IPS-18c (cell line): ENCODE data around the gene IFNA1.

Experiments used
- H3K4me3 ChIP-seq: 2 replicates; pipeline ENCODE4 v1.7.0; 2013; ENCODE audit warnings: low read depth, mild to moderate bottlenecking, low read length, moderate library complexity; ENCODE audit not compliant: insufficient read depth
- H3K9me3 ChIP-seq: one replicate; pipeline ENCODE4 v1.6.1; 2013; ENCODE audit warnings: mild to moderate bottlenecking, low read length, moderate library complexity; ENCODE audit not compliant: control insufficient read depth, insufficient read depth

Gene IFNA1

GRCh38 chr9:21481470-21482056 is 41.3 kb downstream of the IFNA1 start:
- H3K9me3 ChIP-seq: no peaks in the 10 kb centered on the region
- no peak overlapping the region for H3K4me3 ChIP-seq

DNA sequence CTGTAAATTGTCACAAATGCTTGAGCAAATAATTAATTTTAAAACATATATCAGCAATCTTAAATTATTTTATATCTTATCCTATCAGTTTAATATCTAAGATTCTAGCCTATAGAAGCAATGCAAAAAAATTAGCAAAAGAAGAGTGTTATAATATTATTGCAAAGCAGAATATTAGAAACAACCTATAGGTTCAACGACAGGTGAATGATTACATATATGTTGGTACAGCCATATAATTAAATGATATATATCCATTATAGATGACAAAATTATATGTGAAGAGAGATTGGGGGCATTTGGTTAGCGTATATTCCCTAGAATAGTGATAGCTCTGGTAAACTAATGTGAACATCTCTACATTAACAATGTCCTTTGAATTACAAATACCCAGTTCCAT is 42.0 kb downstream of the IFNA1 start, which contains the start of gene IFNE:
TSS of gene IFNE (minus strand) at position 101 of the 400 bp plus-strand sequence. CDS start 619 bp downstream, outside the sequence.
- no peaks in the 10 kb centered on the region for H3K9me3 ChIP-seq
- H3K4me3 ChIP-seq: no peak within 1 kb of the TSS
